OCI-LY1 (cell line): ENCODE measurements around the gene ZDHHC18.
A peak's percentile ranks its signal among the peaks of the same experiment; 100 is the strongest.

ENCODE experiments used
- H2AFZ ChIP-seq: fragments of 200-600 bp; sonication (generic), shearing (Covaris generic); 2 replicates; pipeline ENCODE4 v1.6.0; 2014; ENCODE audit warnings: antibody characterized with exemption, mild to moderate bottlenecking, low read length
- H3F3A ChIP-seq: fragments of 200-600 bp; sonication (generic), shearing (Covaris generic); 2 replicates; pipeline ENCODE4 v1.6.0; 2014; ENCODE audit warnings: mild to moderate bottlenecking, antibody characterized with exemption, low read length, moderate library complexity; ENCODE audit not compliant: insufficient read depth
- H3K27ac ChIP-seq: fragments of 200-600 bp; sonication (generic); 2 replicates; pipeline ENCODE4 v1.5.1; 2014; ENCODE audit warnings: low read length, mixed run types, mild to moderate bottlenecking, low read depth; ENCODE audit not compliant: poor library complexity, severe bottlenecking
- H3K27me3 ChIP-seq: fragments of 200-600 bp; sonication (generic); 2 replicates; pipeline ENCODE4 v1.6.0; 2014; ENCODE audit warnings: antibody characterized with exemption, mild to moderate bottlenecking, low read length, moderate library complexity; ENCODE audit not compliant: insufficient read depth
- H3K36me3 ChIP-seq: fragments of 200-600 bp; sonication (generic); 2 replicates; pipeline ENCODE4 v1.6.1; 2014; ENCODE audit warnings: mild to moderate bottlenecking, antibody characterized with exemption, low read length, moderate library complexity, mixed read lengths; ENCODE audit not compliant: insufficient read depth
- H3K4me1 ChIP-seq: fragments of 200-600 bp; sonication (generic); 2 replicates; pipeline ENCODE4 v1.5.1; 2014; ENCODE audit warnings: mild to moderate bottlenecking, low read length, moderate library complexity; ENCODE audit not compliant: insufficient read depth, severe bottlenecking
- H3K4me2 ChIP-seq: fragments of 200-600 bp; sonication (generic), shearing (Covaris generic); 2 replicates; pipeline ENCODE4 v1.6.1; 2014; ENCODE audit warnings: low read length
- H3K4me3 ChIP-seq: fragments of 200-600 bp; sonication (generic); 2 replicates; pipeline ENCODE4 v1.5.1; 2014; ENCODE audit warnings: low read length, low read depth, mild to moderate bottlenecking, mixed read lengths; ENCODE audit not compliant: poor library complexity, severe bottlenecking
- H3K79me2 ChIP-seq: fragments of 200-600 bp; shearing (Covaris generic); 2 replicates; pipeline ENCODE4 v1.6.1; 2016; ENCODE audit warnings: mixed run types, low read length, mixed read lengths; ENCODE audit not compliant: insufficient read depth
- H3K9ac ChIP-seq: fragments of 200-600 bp; sonication (generic), shearing (Covaris generic); 2 replicates; pipeline ENCODE4 v1.6.1; 2014; ENCODE audit warnings: mild to moderate bottlenecking, low read length, mixed read lengths
- H3K9me2 ChIP-seq: fragments of 200-600 bp; sonication (generic), shearing (Covaris generic); 2 replicates; pipeline ENCODE4 v1.6.1; 2014; ENCODE audit warnings: low read depth, mild to moderate bottlenecking, low read length, mixed read lengths
- H3K9me3 ChIP-seq: fragments of 200-600 bp; shearing (Covaris generic); 2 replicates; pipeline ENCODE4 v1.6.1; 2014; ENCODE audit warnings: low read length, mixed read lengths
- H4K20me1 ChIP-seq: fragments of 200-600 bp; sonication (generic), shearing (Covaris generic); 2 replicates; pipeline ENCODE4 v1.6.0; 2016; ENCODE audit warnings: mild to moderate bottlenecking, low read length; ENCODE audit not compliant: insufficient read depth
- EZH2 ChIP-seq: fragments of 200-600 bp; sonication (generic), shearing (Covaris generic); IDR thresholded peaks from 2 replicates; pipeline ENCODE4 v1.8.0; 2017; ENCODE audit warnings: borderline replicate concordance, mixed run types, mild to moderate bottlenecking, antibody characterized with exemption, low read length, moderate library complexity, mixed read lengths
- TF ChIP-seq, protein P1 (sequence below): fragments of 200-600 bp; sonication (generic), shearing (Covaris generic); IDR thresholded peaks from 2 replicates; pipeline ENCODE4 v1.5.1; 2017; ENCODE audit warnings: mild to moderate bottlenecking, antibody characterized with exemption, low read length, moderate library complexity, mixed read lengths

The ZDHHC18 gene

DNA sequence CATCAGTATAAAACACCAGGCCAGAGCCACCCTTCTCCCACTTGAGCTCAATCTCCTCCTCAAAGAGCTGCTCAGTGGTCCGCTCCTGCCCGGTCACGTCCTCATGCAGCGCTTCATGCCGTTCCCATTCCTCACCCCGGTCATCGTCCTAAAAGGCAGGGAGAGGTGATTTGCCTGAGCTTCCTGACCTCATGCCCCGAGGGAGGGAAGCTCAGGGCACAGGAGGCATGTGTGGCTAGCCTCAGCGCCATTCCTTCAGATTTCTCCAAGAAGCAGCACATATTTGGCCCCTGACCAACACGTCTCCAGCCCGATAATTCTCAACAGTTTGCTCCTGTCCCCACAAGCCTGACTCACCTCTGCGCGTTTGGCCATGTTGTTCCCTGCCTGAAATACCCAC, 67.8 kb downstream of the ZDHHC18 start:
- H4K20me1 ChIP-seq = no peaks in the 10 kb centered on the region
- H3K27me3 ChIP-seq = no peaks in the 10 kb centered on the region
- no peak overlapping the region for H3K9ac ChIP-seq
- no peaks in the 10 kb centered on the region for H3K9me2 ChIP-seq
- TF ChIP-seq, protein P1, sequence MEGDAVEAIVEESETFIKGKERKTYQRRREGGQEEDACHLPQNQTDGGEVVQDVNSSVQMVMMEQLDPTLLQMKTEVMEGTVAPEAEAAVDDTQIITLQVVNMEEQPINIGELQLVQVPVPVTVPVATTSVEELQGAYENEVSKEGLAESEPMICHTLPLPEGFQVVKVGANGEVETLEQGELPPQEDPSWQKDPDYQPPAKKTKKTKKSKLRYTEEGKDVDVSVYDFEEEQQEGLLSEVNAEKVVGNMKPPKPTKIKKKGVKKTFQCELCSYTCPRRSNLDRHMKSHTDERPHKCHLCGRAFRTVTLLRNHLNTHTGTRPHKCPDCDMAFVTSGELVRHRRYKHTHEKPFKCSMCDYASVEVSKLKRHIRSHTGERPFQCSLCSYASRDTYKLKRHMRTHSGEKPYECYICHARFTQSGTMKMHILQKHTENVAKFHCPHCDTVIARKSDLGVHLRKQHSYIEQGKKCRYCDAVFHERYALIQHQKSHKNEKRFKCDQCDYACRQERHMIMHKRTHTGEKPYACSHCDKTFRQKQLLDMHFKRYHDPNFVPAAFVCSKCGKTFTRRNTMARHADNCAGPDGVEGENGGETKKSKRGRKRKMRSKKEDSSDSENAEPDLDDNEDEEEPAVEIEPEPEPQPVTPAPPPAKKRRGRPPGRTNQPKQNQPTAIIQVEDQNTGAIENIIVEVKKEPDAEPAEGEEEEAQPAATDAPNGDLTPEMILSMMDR = no peak
- no peak for TF ChIP-seq EZH2
- H3K4me2 ChIP-seq = no peak overlapping the region
- H2AFZ ChIP-seq = no peak overlapping the region
- H3K4me1 ChIP-seq = peaks cover 21% of the 10 kb centered on the region
- H3K9me3 ChIP-seq = no peaks in the 10 kb centered on the region
- H3K27ac ChIP-seq = no peak overlapping the region
- peaks cover 44% of the 10 kb centered on the region for H3K36me3 ChIP-seq
- H3K79me2 ChIP-seq = peaks cover 6% of the 10 kb centered on the region
- no peaks in the 10 kb centered on the region for H3F3A ChIP-seq
- no peak overlapping the region for H3K4me3 ChIP-seq

DNA sequence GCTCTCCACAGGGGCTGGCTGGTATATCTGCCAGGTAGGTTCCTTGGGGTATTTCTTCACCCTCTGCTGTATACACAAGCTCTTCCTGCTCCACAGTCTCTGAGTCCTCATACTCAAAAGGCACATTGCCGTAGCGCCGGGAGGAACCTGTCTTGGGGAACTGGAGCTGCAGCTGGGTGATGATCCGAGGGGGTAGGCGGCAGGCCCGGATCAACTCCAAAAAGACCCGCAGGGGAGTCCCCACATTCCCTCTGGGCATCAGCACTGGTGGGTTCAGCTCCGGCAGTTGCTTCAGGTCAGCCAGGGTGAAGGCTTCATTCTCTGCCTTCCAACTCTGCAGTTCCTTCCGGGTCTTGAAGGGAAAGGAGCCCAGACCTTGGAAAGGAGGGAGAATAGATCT, 70.9 kb downstream of the ZDHHC18 start:
- H3K4me3 ChIP-seq = no peak overlapping the region
- H3K9me3 ChIP-seq = no peaks in the 10 kb centered on the region
- peaks cover 39% of the 10 kb centered on the region for H3K36me3 ChIP-seq
- no peak overlapping the region for H3K4me2 ChIP-seq
- peaks cover 23% of the 10 kb centered on the region for H3K4me1 ChIP-seq
- peaks cover 13% of the 10 kb centered on the region for H3K79me2 ChIP-seq
- H3K27ac ChIP-seq = no peak overlapping the region
- H3F3A ChIP-seq = no peaks in the 10 kb centered on the region
- no peak overlapping the region for H3K9ac ChIP-seq
- H2AFZ ChIP-seq = no peak overlapping the region
- no peaks in the 10 kb centered on the region for H4K20me1 ChIP-seq
- no peaks in the 10 kb centered on the region for H3K9me2 ChIP-seq
- no peak for TF ChIP-seq EZH2
- no peaks in the 10 kb centered on the region for H3K27me3 ChIP-seq

DNA sequence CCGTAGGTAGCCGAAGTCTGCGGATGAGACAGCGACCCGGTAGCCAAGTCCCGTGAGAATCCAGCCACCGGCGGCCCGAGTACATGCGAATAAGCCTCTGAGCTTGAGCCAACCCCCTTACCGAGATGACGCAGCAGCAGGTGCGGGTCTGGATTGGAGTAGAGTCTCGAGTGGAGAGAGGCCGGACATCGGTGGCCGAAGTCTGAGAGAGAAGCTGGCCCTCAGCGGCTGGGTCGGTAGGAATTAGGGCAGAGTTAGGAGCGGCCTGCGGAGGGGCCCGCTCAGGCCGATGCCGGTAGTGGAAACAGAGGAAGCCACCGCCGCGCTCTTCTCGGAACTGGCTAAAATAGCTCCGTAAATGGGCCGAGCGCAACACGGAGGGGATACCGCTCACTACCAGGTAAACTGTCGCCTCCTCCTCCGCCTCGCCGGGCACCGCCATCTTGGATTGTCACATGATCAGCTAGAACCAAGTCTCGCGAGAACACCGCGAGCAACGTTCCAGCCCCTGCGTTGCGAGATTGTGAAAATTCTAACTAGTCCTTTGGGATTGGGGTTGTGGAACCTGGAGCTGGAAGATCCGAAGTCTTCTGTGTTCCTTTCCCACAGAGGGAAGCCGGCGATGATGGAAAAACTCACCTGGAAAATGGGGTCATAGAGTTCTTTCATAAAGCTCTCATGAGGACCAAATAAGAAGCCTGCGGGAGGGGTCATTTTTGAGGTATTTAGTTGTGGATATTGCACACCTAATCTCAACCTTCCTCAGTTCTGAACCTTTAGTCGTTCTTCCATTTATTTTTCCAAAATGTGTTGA, 73.7 kb downstream of the ZDHHC18 start, which contains the start of gene GPATCH3:
TSS of gene GPATCH3 (minus strand) at position 467 of the 814 bp plus-strand sequence. CDS start at position 442, 25 bp downstream.
- H3K4me1 ChIP-seq = peaks cover 23% of the 10 kb centered on the region
- peak within 1 kb of the TSS; percentile 82 for H3K9ac ChIP-seq

More for the DNA sequence above, 73.7 kb downstream of the ZDHHC18 start, which contains the start of gene GPATCH3:
- H3K79me2 ChIP-seq = peaks cover 13% of the 10 kb centered on the region
- H4K20me1 ChIP-seq = no peaks in the 10 kb centered on the region
- H3K4me3 ChIP-seq = peak within 1 kb of the TSS; percentile 97
- TF ChIP-seq, protein P1 = no peak
- no peak for TF ChIP-seq EZH2
- no peaks in the 10 kb centered on the region for H3F3A ChIP-seq
- no peaks in the 10 kb centered on the region for H3K9me3 ChIP-seq
- peaks cover 14% of the 10 kb centered on the region for H3K36me3 ChIP-seq
- H3K9me2 ChIP-seq = no peaks in the 10 kb centered on the region
- H3K27me3 ChIP-seq = no peaks in the 10 kb centered on the region
- H3K4me2 ChIP-seq = peak within 1 kb of the TSS; percentile 87
- peak within 1 kb of the TSS; percentile 99 for H2AFZ ChIP-seq
- H3K27ac ChIP-seq = peak within 1 kb of the TSS; percentile 44
